Fibroblast of lung (primary cell): ENCODE measurements around the gene PACSIN1.

Source experiments
- EZH2 ChIP-seq: IDR thresholded peaks from 2 replicates; pipeline ENCODE4 v1.5.1; 2012; ENCODE audit warnings: low read length, control low read depth, mild to moderate bottlenecking; ENCODE audit errors: missing control alignments
- TF ChIP-seq, protein P1 (sequence below), 2 donors: IDR thresholded peaks in 1 of 2; conservative IDR thresholded peaks in 1 of 2; 1 replicate in 1 of 2; 2 replicates in 1 of 2; pipeline ENCODE4 v1.5.1; 2011 to 2012; ENCODE audit warnings: low read length in 2 of 2, control low read depth in 1 of 2, inconsistent platforms in 1 of 2, low read depth in 1 of 2, mild to moderate bottlenecking in 1 of 2

DNA sequence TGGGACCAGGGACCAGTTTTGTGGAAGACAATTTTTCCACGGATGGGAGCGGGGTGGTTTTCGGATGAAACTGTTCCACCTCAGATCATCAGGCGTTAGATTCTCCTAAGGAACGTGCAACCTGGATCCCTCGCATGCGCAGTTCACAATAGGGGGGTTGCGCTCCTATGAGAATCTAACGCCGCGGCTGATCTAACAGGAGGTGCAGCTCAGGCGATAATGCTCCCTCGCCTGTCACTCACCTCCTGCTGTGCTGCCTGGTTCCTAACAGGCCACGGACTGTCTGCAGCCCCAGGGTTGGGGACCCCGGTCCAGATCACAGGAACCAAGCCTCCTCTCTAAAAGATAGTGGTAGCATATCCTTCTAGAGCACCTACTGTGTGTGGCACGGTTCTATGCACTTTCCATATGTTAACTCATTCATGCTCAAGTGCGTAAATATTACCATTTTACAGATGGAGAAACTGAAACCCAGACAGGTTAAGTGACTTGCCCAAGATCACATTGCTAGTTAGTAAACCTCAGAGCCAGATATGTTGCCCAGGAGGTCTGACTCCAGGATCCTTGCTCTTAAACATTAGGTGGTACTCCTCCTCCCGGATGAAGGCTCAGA is 65.0 kb downstream of the PACSIN1 start:
- TF ChIP-seq, protein P1, sequence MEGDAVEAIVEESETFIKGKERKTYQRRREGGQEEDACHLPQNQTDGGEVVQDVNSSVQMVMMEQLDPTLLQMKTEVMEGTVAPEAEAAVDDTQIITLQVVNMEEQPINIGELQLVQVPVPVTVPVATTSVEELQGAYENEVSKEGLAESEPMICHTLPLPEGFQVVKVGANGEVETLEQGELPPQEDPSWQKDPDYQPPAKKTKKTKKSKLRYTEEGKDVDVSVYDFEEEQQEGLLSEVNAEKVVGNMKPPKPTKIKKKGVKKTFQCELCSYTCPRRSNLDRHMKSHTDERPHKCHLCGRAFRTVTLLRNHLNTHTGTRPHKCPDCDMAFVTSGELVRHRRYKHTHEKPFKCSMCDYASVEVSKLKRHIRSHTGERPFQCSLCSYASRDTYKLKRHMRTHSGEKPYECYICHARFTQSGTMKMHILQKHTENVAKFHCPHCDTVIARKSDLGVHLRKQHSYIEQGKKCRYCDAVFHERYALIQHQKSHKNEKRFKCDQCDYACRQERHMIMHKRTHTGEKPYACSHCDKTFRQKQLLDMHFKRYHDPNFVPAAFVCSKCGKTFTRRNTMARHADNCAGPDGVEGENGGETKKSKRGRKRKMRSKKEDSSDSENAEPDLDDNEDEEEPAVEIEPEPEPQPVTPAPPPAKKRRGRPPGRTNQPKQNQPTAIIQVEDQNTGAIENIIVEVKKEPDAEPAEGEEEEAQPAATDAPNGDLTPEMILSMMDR (conservative IDR thresholded peaks at IDR 0.05 in 1 of 2, IDR thresholded peaks at IDR 0.05 in 1 of 2; ENCODE audit: low read depth in 1 of 2, low read length in 2 of 2) = no peak
- TF ChIP-seq EZH2 = no peak
